ENCODE results near the gene TTC5.

DNA sequence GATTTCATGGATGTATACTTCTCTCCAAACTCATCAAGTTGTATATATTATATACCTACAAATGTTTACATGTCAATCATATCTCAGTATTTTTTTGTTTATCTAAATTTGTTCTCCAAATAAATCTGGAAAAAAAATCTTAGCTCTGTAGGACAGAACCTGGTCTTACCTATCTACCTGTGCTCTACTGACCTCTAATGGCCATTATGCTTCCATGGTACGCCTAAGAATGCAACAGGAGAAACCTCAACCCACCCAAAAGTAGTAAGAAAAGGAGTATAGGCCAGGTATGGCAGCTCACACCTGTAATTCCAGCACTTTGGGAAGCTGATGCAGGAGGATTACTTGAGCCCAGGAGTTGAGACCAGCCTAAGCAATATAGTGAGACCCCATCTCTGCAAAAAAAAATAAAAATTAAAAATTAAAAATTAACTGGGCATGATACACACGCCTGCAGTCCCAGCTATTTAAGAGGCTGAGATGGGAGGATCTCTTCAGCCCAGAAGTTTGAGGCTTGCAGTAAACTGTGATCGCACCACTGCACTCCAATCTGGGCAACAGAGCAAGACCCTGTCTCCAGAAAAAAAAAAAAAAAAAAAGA lies 58.0 kb downstream of the TTC5 start:
- TF ChIP-seq, protein P1, sequence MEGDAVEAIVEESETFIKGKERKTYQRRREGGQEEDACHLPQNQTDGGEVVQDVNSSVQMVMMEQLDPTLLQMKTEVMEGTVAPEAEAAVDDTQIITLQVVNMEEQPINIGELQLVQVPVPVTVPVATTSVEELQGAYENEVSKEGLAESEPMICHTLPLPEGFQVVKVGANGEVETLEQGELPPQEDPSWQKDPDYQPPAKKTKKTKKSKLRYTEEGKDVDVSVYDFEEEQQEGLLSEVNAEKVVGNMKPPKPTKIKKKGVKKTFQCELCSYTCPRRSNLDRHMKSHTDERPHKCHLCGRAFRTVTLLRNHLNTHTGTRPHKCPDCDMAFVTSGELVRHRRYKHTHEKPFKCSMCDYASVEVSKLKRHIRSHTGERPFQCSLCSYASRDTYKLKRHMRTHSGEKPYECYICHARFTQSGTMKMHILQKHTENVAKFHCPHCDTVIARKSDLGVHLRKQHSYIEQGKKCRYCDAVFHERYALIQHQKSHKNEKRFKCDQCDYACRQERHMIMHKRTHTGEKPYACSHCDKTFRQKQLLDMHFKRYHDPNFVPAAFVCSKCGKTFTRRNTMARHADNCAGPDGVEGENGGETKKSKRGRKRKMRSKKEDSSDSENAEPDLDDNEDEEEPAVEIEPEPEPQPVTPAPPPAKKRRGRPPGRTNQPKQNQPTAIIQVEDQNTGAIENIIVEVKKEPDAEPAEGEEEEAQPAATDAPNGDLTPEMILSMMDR (conservative IDR thresholded peaks at IDR 0.05; ENCODE audit: low read length): peak; percentile 52
- no peak for TF ChIP-seq EZH2phosphoT487 (IDR thresholded peaks at IDR 0.05; ENCODE audit: borderline replicate concordance)

Measured in Loucy (cell line).